ENCODE data around the gene TCHP. TPM values are rescaled to one million over a fixed set of nuclear protein-coding genes. Genes with fewer than 3 reads are reported as not detected.

The TCHP gene
- total and polyA plus RNA-seq, 7 donors = 12.5 to 42.9 (median 16.0) TPM

GRCh38 chr12:109944561-109945359 lies 44.7 kb downstream of the TCHP start:
- Histone ChIP-seq H3K27me3 (no peaks in the 10 kb centered on the region), H3K36me3 (peaks cover 0 to 13% (median 2%) of the 10 kb centered on the region in 4 donors), H3K4me1 (peaks cover 0 to 47% (median 41%) of the 10 kb centered on the region in 4 donors), H3K27ac (peak overlapping the region in 1 of 4 donors; percentile 7), H3K9me3 (no peaks in the 10 kb centered on the region), H3K4me3 (no peak overlapping the region)
- intact Hi-C loops (cut with DNase I) = no loop called here
- WGBS, 2 donors = 78 to 82% methylated on average over 17 of the region's 17 CpGs
- no peak for DNase-seq
- no peak for TF ChIP-seq POLR2AphosphoS5 (IDR thresholded peaks at IDR 0.05)
- TF ChIP-seq POLR2A (IDR thresholded peaks at IDR 0.05) = no peak
- no peak for TF ChIP-seq CTCF (IDR thresholded peaks at IDR 0.05)
- no peak for TF ChIP-seq EP300 (IDR thresholded peaks at IDR 0.05)

DNA sequence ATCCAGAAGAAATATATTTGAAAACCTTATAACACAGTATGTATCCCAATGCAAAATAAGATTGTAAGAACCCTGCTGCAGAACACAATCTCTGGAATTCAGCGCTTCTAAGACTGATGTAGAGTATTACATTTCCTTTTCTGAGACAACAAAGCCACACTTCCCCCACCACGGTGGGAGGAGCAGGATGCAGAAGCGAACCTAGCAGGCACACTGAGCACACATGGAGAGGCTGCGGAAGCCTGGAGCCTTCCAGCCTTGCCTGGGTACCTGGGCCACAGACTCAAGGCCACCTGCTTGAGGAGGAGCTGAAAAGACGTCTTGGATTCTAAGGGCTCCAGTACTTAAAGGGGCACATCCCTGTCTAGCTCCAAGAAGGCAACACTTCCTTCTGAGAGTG lies 46.4 kb downstream of the TCHP start:
- 42 to 69% methylated on average over 5 of the region's 5 CpGs for WGBS, 2 donors
- Histone ChIP-seq H3K9me3 (no peaks in the 10 kb centered on the region), H3K4me3 (no peak overlapping the region), H3K27ac (peak overlapping the region; percentile 49 to 77 (median 71)), H3K36me3 (peaks cover 0 to 26% (median 2%) of the 10 kb centered on the region in 4 donors), H3K27me3 (no peaks in the 10 kb centered on the region), H3K4me1 (peaks cover 0 to 59% (median 48%) of the 10 kb centered on the region in 4 donors)
- intact Hi-C loops (cut with DNase I) = no loop called here
- no peak for DNase-seq
- TF ChIP-seq POLR2AphosphoS5 (IDR thresholded peaks at IDR 0.05) = no peak
- no peak for TF ChIP-seq CTCF (IDR thresholded peaks at IDR 0.05)
- TF ChIP-seq EP300 (IDR thresholded peaks at IDR 0.05) = no peak

- Histone ChIP-seq H3K27me3 (no peaks in the 10 kb centered on the region), H3K4me3 (no peak overlapping the region), H3K27ac (peak overlapping the region; percentile 49 to 77 (median 71)), H3K36me3 (peaks cover 0 to 30% (median 2%) of the 10 kb centered on the region in 4 donors), H3K9me3 (no peaks in the 10 kb centered on the region), H3K4me1 (peaks cover 0 to 63% (median 52%) of the 10 kb centered on the region in 4 donors)
- no peak for TF ChIP-seq POLR2AphosphoS5 (IDR thresholded peaks at IDR 0.05)
- TF ChIP-seq CTCF (IDR thresholded peaks at IDR 0.05) = no peak
- no peak for TF ChIP-seq EP300 (IDR thresholded peaks at IDR 0.05)
- no peak for TF ChIP-seq POLR2A (IDR thresholded peaks at IDR 0.05)
- no peak for DNase-seq
- intact Hi-C loops (cut with DNase I) = no loop called here
- WGBS, 2 donors = 95 to 96% methylated on average over 9 of the region's 9 CpGs
Observed at GRCh38 chr12:109946913-109947312, 46.8 kb downstream of the TCHP start.

- peaks cover 4 to 36% (median 7%) of the 10 kb centered on the region in 4 donors for H3K36me3 ChIP-seq
Observed at GRCh38 chr12:109947521-109947920, 47.4 kb downstream of the TCHP start.

More at GRCh38 chr12:109947521-109947920, 47.4 kb downstream of the TCHP start:
- no peaks in the 10 kb centered on the region for H3K9me3 ChIP-seq
- peak overlapping the region; percentile 49 to 77 (median 71) for H3K27ac ChIP-seq
- TF ChIP-seq CTCF (IDR thresholded peaks at IDR 0.05) (no peak), EP300 (IDR thresholded peaks at IDR 0.05) (no peak), POLR2A (IDR thresholded peaks at IDR 0.05) (no peak)
- H3K4me1 ChIP-seq = peaks cover 0 to 69% (median 57%) of the 10 kb centered on the region in 4 donors
- intact Hi-C loops (cut with DNase I) = no loop called here
- H3K4me3 ChIP-seq = no peak overlapping the region
- DNase-seq = no peak
- WGBS, 2 donors = 32 to 58% methylated on average over 3 of the region's 3 CpGs
- no peaks in the 10 kb centered on the region for H3K27me3 ChIP-seq

Data from sigmoid colon (tissue), 7 donors.